Kidney epithelial cell (primary cell): ENCODE data around the gene FAM90A1. TPM values are rescaled to one million over a fixed set of nuclear protein-coding genes. Genes with fewer than 3 reads are reported as not detected.
"Not testable (repeated sequence)": the region's sequence is repeated elsewhere in the genome, so short reads cannot be mapped to it uniquely, and the experiment has no call there.

Experiments used
- DNase-seq: peaks from one replicate; pipeline ENCODE4 v3.0.0-alpha.2; 2010; ENCODE audit warnings: low read depth
- H3K27me3 ChIP-seq: 2 replicates; pipeline ENCODE4 v1.6.0; 2011; ENCODE audit warnings: low read length; ENCODE audit not compliant: control insufficient read depth, insufficient read depth
- H3K36me3 ChIP-seq: 2 replicates; pipeline ENCODE4 v1.5.1; 2011; ENCODE audit warnings: low read length; ENCODE audit not compliant: control insufficient read depth, insufficient read depth
- H3K4me3 ChIP-seq: 2 replicates; pipeline ENCODE4 v1.5.1; 2011; ENCODE audit warnings: low read depth, mild to moderate bottlenecking, control low read depth, low read length
- CTCF ChIP-seq: IDR thresholded peaks from 2 replicates; pipeline ENCODE4 v1.5.1; 2011; ENCODE audit warnings: mild to moderate bottlenecking, moderate library complexity, low read length, control low read depth, inconsistent platforms; ENCODE audit not compliant: insufficient read depth, poor library complexity, severe bottlenecking
- total RNA-seq: library from RNA; depleted of rRNA; stranded (reverse); fragments of >200 nt; gene quantifications from 2 replicates; pipeline ENCODE4 v1.2.3, GENCODE V29; 2015

FAM90A1 gene
- total RNA-seq, 1 donor from 2014 or later, result 0.63 TPM

- Histone ChIP-seq H3K4me3 (no peak overlapping the region), H3K27me3 (no peaks in the 10 kb centered on the region), H3K36me3 (no peaks in the 10 kb centered on the region)
- no peak for TF ChIP-seq CTCF
- DNase-seq, result no peak
These were observed 1.1 kb downstream of the FAM90A1 start for GRCh38 chr12:8226355-8226754.

- not testable (repeated sequence) for DNase-seq, H3K27me3 ChIP-seq, H3K4me3 ChIP-seq, H3K36me3 ChIP-seq
These were observed 2.6 kb downstream of the FAM90A1 start for GRCh38 chr12:8224782-8225181.

- not testable (repeated sequence) for H3K4me3 ChIP-seq, H3K27me3 ChIP-seq, H3K36me3 ChIP-seq, DNase-seq
These were observed 3.8 kb downstream of the FAM90A1 start for GRCh38 chr12:8223646-8224045.

- H3K4me3 ChIP-seq, H3K27me3 ChIP-seq, DNase-seq, H3K36me3 ChIP-seq: not testable (repeated sequence)
These were observed 5.1 kb downstream of the FAM90A1 start for GRCh38 chr12:8222303-8222702.

GRCh38 chr12:8221844-8222243, 5.6 kb downstream of the FAM90A1 start:
- not testable (repeated sequence) for H3K36me3 ChIP-seq, H3K4me3 ChIP-seq, H3K27me3 ChIP-seq, DNase-seq

GRCh38 chr12:8221375-8221774, 6.0 kb downstream of the FAM90A1 start:
- DNase-seq, H3K36me3 ChIP-seq, H3K27me3 ChIP-seq, H3K4me3 ChIP-seq: not testable (repeated sequence)

- H3K4me3 ChIP-seq, DNase-seq, H3K36me3 ChIP-seq, H3K27me3 ChIP-seq: not testable (repeated sequence)
These were observed 8.6 kb downstream of the FAM90A1 start for GRCh38 chr12:8218711-8219382.

GRCh38 chr12:8197685-8198308, 29.6 kb downstream of the FAM90A1 start:
- not testable (repeated sequence) for H3K36me3 ChIP-seq, H3K4me3 ChIP-seq, H3K27me3 ChIP-seq
- peak; percentile 12 for DNase-seq

GRCh38 chr12:8188088-8188487, 39.3 kb downstream of the FAM90A1 start:
- DNase-seq, result not testable (repeated sequence)

GRCh38 chr12:8184206-8184605, 43.2 kb downstream of the FAM90A1 start:
- not testable (repeated sequence) for H3K4me3 ChIP-seq, H3K27me3 ChIP-seq, DNase-seq, H3K36me3 ChIP-seq

More at GRCh38 chr12:8188088-8188487, 39.3 kb downstream of the FAM90A1 start:
- not testable (repeated sequence) for H3K4me3 ChIP-seq, H3K27me3 ChIP-seq, H3K36me3 ChIP-seq

- not testable (repeated sequence) for H3K27me3 ChIP-seq, H3K4me3 ChIP-seq, H3K36me3 ChIP-seq
These were observed 44.1 kb downstream of the FAM90A1 start for GRCh38 chr12:8183346-8183745.

GRCh38 chr12:8182923-8183322, 44.5 kb downstream of the FAM90A1 start:
- not testable (repeated sequence) for H3K27me3 ChIP-seq, DNase-seq, H3K36me3 ChIP-seq, H3K4me3 ChIP-seq

More at GRCh38 chr12:8183346-8183745, 44.1 kb downstream of the FAM90A1 start:
- DNase-seq, result not testable (repeated sequence)

- not testable (repeated sequence) for H3K4me3 ChIP-seq, DNase-seq, H3K27me3 ChIP-seq, H3K36me3 ChIP-seq
These were observed 46.1 kb downstream of the FAM90A1 start for GRCh38 chr12:8181271-8181670.
